ENCODE data around the gene PCDHA1.

PCDHA1 gene

GRCh38 chr5:140988100-140988499, 202.2 kb downstream of the PCDHA1 start:
- TF ChIP-seq, protein P1, sequence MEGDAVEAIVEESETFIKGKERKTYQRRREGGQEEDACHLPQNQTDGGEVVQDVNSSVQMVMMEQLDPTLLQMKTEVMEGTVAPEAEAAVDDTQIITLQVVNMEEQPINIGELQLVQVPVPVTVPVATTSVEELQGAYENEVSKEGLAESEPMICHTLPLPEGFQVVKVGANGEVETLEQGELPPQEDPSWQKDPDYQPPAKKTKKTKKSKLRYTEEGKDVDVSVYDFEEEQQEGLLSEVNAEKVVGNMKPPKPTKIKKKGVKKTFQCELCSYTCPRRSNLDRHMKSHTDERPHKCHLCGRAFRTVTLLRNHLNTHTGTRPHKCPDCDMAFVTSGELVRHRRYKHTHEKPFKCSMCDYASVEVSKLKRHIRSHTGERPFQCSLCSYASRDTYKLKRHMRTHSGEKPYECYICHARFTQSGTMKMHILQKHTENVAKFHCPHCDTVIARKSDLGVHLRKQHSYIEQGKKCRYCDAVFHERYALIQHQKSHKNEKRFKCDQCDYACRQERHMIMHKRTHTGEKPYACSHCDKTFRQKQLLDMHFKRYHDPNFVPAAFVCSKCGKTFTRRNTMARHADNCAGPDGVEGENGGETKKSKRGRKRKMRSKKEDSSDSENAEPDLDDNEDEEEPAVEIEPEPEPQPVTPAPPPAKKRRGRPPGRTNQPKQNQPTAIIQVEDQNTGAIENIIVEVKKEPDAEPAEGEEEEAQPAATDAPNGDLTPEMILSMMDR (IDR thresholded peaks at IDR 0.05), result no peak
- no peak for TF ChIP-seq ZFX (IDR thresholded peaks at IDR 0.05; ENCODE audit: borderline replicate concordance)

GRCh38 chr5:140988608-140989007, 202.7 kb downstream of the PCDHA1 start:
- no peak overlapping the region for H3K27ac ChIP-seq
- TF ChIP-seq, protein P1 (IDR thresholded peaks at IDR 0.05), result no peak
- TF ChIP-seq ZFX (IDR thresholded peaks at IDR 0.05; ENCODE audit: borderline replicate concordance), result no peak

More at GRCh38 chr5:140988100-140988499, 202.2 kb downstream of the PCDHA1 start:
- H3K27ac ChIP-seq, result no peak overlapping the region

DNA sequence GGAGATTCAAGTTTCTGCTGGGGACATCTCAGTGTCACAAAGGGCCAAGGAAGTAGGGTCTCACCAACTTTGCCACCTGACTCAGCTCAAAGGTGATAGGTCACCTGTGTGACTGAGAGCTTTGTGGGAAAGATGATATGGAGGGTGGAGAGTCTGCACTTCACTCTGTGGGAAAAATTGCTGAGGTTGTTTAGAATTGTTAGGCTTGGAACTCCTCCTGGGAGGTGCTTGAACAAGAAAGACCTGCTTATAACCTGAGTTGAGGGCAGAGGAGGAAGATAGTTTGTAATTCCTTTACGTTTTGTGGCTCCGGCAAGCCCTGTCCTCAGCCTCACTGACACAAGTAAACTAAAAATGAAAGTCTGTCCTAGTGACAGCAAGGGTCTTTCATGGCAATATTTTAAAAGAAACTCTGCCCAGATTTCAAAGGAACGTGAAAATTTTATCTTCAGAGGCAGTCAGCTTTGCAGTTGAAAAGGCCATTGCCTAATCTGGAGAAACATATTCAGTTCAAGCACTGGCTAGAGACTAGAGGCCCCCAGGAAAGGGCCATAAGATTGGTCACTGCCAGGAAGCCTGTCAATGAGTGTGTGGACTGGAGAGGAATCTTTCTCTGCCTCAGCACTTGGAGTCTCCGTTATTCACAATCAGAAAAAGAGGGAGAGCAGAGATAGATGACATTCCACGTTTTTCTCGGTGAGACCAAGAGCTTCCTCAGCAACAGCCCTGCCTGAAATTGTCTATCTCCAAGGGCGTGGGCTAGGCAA, 203.5 kb downstream of the PCDHA1 start:
- H3K27ac ChIP-seq, result no peak overlapping the region
- TF ChIP-seq, protein P1 (IDR thresholded peaks at IDR 0.05), result no peak
- no peak for TF ChIP-seq ZFX (IDR thresholded peaks at IDR 0.05; ENCODE audit: borderline replicate concordance)

GRCh38 chr5:140992828-140993227, 206.9 kb downstream of the PCDHA1 start:
- H3K27ac ChIP-seq, result no peak overlapping the region; the same call in 1 of the 2 replicates
- TF ChIP-seq ZFX (IDR thresholded peaks at IDR 0.05; ENCODE audit: borderline replicate concordance), result no peak
- TF ChIP-seq, protein P1 (IDR thresholded peaks at IDR 0.05), result no peak

DNA sequence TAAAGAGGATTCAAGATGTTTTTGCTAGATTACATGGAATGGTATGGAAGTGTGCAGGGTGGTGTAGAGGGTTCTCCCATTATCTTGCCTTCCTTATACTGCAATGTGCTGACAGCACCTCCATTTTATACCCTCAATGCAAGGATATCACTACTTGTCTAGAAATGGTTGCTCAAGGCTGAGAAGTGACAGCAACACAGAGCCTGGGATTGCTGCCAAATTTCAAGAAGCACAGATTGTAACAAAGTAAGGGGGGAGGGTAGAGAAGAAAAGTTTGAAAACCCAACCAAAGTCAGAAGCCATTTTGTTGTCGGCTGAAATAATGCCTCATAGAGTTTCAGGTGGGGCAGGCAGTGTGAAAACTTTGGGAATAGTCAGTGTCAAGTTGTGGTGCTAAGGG, 210.1 kb downstream of the PCDHA1 start:
- H3K27ac ChIP-seq, result no peak overlapping the region
- TF ChIP-seq, protein P1 (IDR thresholded peaks at IDR 0.05), result no peak
- no peak for TF ChIP-seq ZFX (IDR thresholded peaks at IDR 0.05; ENCODE audit: borderline replicate concordance)

DNA sequence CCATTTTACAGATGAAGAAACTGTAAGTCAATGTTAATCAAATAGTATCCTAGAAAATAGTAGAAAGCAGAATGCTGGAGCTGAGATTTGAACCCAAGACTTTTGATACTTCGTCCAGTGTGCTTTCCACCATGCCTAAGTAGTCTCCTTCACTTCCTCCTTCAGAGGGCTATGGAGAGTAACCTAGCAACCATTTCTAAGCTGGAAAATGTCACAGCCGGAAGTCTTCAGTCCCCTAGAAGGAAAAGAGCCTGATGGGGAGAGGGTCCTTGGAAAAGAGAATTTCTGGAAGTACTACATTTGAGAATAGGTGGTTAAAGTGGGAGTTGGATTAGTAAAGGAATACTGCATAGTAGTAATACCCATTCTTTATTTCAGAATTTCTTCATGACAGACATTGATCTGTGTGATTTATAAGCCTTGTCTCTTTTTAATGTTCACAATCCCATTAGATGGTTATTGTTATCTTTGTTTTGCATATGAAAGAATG, 213.0 kb downstream of the PCDHA1 start:
- H3K27ac ChIP-seq, result no peak overlapping the region
- TF ChIP-seq ZFX (IDR thresholded peaks at IDR 0.05; ENCODE audit: borderline replicate concordance), result no peak
- TF ChIP-seq, protein P1 (IDR thresholded peaks at IDR 0.05), result no peak

GRCh38 chr5:141001446-141001843, 215.5 kb downstream of the PCDHA1 start:
- TF ChIP-seq, protein P1 (IDR thresholded peaks at IDR 0.05), result no peak
- no peak for TF ChIP-seq ZFX (IDR thresholded peaks at IDR 0.05; ENCODE audit: borderline replicate concordance)
- no peak overlapping the region for H3K27ac ChIP-seq

Measured in 22Rv1 (cell line).